ENCODE measurements around the gene RBBP4.
"Not testable (repeated sequence)": the region's sequence is repeated elsewhere in the genome, so short reads cannot be mapped to it uniquely, and the experiment has no call there.

The RBBP4 gene

DNA sequence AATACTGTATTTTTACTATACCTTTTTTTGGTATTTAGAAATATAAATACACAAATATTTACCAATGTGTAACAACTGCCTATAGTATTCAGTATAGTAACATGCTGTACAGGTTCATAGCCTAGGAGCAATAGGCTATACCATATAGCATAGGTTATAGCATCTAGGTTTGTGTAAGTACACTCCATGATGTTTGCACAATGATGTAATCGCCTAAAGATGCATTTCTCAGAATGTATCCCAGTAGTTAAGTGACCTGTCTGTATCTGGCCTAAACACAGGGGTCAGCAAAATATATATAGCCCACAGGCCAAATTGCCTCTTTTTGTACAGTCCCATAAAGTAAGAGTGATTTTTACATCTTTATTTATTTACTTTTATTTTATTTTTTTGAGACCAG is 24.8 kb upstream of the RBBP4 start:
- TF ChIP-seq, protein P1, sequence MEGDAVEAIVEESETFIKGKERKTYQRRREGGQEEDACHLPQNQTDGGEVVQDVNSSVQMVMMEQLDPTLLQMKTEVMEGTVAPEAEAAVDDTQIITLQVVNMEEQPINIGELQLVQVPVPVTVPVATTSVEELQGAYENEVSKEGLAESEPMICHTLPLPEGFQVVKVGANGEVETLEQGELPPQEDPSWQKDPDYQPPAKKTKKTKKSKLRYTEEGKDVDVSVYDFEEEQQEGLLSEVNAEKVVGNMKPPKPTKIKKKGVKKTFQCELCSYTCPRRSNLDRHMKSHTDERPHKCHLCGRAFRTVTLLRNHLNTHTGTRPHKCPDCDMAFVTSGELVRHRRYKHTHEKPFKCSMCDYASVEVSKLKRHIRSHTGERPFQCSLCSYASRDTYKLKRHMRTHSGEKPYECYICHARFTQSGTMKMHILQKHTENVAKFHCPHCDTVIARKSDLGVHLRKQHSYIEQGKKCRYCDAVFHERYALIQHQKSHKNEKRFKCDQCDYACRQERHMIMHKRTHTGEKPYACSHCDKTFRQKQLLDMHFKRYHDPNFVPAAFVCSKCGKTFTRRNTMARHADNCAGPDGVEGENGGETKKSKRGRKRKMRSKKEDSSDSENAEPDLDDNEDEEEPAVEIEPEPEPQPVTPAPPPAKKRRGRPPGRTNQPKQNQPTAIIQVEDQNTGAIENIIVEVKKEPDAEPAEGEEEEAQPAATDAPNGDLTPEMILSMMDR (IDR thresholded peaks at IDR 0.05) = no peak
- DNase-seq (ENCODE audit: low spot score) = no peak
- H3K27ac ChIP-seq = no peak overlapping the region
- H3K4me3 ChIP-seq = no peak overlapping the region

DNA sequence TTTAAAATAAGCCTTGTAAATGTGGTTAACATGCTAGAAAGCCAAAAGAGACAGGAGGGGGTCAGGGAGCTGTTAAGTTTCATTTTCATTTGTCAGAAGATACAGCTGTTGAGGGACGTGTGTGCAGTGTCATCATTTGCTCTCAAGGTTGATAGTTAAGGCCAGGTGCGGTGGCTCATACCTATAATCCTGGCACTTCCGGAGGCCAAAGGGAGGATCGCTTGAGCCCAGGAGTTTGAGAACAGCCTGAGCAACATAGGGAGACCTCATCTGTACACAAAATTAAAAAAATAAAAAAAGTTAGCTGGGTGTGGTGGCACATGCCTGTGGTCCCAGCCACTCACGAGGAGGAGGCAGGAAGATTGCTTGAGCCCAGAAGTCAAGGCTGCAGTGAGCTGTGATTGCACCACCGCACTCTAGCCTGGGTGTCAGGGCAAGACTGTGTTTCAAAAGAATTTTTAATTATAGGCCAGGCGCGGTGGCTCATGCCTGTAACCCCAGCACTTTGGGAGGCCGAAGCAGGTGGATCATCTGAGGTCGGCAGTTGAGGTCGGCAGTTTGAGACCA is 23.3 kb upstream of the RBBP4 start:
- no peak for DNase-seq (ENCODE audit: low spot score)
- TF ChIP-seq, protein P1 (IDR thresholded peaks at IDR 0.05) = no peak
- H3K4me3 ChIP-seq = no peak overlapping the region
- H3K27ac ChIP-seq = no peak overlapping the region

DNA sequence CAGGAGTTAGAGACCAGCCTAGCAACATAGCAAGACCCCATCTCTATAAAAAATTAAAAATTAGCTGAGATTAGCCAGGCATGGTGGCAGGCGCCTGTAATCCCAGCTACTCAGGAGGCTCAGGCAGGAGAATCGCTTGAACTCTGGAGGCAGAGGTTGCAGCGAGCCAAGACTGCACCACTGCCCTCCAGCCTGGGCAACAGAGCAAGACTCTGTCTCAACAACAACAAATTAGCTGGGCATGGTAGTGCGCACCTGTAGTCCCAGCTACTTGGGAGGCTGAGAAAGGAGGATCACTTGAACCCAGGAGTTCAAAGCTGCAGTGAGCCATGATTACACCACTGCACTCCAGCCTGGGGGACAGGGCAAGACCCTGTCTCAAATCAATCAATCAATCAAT is 20.8 kb upstream of the RBBP4 start:
- not testable (repeated sequence) for DNase-seq (ENCODE audit: low spot score); H3K27ac ChIP-seq; H3K4me3 ChIP-seq

DNA sequence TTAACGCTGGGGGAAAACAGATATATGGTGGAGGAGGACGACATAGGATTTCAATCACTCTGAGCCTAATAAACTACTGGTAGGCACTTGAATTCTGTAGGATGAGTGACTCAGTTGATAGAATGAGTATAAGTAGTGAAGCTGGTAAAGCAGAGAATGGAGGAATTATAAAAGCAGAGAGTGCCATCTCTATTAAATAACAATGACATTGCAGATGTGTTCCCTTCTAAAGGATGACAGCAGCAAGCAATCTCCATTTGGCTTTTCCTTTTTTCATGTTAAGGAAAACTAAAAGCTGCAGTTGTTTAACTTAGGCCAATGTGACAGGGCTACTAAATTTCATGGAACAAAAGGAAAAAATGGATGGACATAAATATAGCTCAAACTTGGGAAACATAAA is 18.2 kb upstream of the RBBP4 start:
- TF ChIP-seq, protein P1 (IDR thresholded peaks at IDR 0.05) = no peak
- no peak for DNase-seq (ENCODE audit: low spot score)
- no peak overlapping the region for H3K4me3 ChIP-seq
- H3K27ac ChIP-seq = no peak overlapping the region

DNA sequence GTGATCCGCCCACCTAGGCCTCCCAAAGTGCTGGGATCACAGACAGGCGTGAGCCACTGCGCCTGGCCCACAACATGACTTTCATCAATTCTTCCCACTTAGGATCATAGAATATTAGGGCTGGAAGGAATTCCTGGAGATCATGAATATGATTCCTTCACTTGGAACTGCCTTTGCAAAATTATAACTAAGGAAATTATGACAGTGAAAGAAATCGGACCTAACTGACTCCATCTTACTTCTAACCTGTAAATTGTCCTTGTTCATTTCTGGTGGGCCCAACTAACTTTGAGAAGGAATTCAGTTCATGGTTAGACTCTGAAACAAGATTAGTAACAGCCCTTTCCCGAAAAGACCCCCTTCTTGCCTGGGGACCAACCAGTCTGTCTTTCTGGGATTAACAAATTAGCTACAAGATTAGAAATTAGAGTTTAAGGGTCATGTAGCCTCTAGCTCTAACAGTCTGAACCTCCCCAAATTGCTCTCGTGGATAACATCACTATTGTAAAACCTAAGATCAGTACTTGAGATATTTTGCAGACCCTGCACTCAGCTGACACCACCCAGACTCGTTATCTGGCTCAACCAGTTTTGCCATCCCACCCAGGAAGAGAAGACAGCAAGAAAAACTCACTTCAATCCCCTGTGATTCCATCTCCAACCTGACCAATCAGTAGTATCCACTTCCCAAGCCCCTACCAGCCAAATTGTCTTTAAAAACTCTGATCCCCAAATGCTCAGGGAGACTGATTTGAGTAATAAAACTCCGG is 15.3 kb upstream of the RBBP4 start:
- Histone ChIP-seq H3K27ac (no peak overlapping the region), H3K4me3 (no peak overlapping the region)
- no peak for DNase-seq (ENCODE audit: low spot score)
- TF ChIP-seq, protein P1 (IDR thresholded peaks at IDR 0.05) = no peak

DNA sequence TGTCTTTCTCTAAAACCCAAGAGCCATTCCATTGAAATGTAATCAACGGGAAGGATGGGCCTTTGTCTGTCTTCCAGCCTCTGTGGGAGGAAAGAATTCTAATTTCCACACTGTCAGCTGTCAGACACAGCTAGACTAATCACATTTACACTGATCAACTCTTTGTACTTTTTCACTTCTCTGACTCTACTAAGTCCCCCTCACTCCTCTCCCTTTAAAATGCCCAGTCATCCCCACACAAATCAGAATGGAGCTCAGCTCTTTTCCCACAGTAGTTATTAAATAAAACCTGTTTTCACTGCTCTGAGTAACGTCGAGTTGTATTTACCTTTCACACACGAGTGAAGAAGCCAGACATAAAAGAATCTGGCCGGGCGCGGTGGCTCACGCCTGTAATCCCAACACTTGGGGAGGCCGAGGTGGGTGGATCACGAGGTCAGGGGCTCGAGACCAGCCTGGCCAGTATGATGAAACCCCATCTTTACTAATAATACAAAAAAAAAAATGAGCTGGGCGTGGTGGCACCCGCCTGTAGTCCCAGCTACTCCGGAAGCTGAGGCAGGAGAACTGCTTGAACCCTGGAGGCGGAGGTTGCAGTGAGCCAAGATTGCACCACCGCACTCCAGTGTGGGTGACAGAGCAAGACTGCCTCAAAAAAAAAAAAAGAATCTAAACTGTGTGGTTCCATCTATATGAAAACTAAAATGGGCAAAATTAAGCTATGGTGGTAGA is 13.9 kb upstream of the RBBP4 start:
- DNase-seq (ENCODE audit: low spot score) = no peak
- H3K27ac ChIP-seq = no peak overlapping the region
- no peak overlapping the region for H3K4me3 ChIP-seq
- TF ChIP-seq, protein P1 (IDR thresholded peaks at IDR 0.05) = no peak

DNA sequence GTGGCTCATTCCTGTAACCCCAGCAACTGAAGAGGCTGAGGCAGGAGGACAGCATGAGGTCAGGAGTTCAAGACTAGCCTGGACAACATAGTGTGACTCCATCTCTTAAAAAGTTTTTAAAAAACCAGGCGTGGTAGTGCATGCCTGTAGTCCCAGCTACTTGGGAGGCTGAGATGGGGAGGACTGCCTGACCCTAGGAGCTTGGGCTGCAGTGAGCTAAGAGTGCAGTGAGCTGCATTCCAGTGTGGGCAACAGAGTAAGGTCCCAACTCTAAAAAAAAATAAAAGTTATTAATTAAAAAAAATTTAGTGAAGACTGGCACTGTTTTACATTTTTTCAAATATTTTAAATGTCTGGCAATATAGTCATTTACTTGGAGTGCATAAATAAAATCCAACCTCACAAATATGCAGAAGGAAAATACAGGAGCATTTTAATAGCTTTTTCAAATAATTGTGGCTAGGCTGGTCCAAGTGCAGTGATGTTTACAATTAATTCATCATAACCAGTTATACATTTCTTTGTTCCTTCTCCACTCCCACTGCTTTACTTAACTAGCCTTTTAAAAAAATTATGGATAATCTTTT is 11.4 kb upstream of the RBBP4 start:
- no peak for DNase-seq (ENCODE audit: low spot score)
- Histone ChIP-seq H3K27ac (no peak overlapping the region), H3K4me3 (no peak overlapping the region)
- TF ChIP-seq, protein P1 (IDR thresholded peaks at IDR 0.05) = no peak

DNA sequence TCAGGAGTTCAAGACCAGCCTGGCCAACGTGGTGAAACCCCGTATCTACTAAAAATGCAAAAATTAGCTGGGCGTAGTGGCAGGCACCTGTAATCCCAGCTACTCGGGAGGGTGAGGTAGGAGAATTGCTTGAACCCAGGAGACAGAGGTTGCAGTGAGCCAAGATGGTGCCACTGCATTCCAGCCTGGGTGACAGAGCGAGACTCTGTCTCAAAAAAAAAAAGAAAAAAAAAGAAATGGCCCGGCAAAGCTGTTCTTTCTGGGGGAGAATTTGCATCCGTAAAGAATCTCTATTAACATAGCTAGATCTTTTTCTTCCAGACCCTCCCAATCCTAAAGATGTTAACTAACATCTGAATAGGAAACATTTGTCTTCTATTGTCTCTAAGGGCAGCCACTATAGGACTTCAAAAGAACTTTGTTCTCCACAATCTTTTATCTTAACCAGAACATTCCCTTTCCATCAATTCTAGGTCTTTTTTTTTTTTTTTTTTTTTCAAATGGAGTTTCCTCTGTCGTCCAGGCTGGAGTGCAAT is 8.6 kb upstream of the RBBP4 start:
- not testable (repeated sequence) for H3K4me3 ChIP-seq; H3K27ac ChIP-seq; DNase-seq (ENCODE audit: low spot score)

Data from coronary artery (tissue), 2 donors.